Smooth muscle cell (in vitro differentiated cells): ENCODE measurements around the gene ADAMTS13. TPM values are rescaled to one million over a fixed set of nuclear protein-coding genes. Genes with fewer than 3 reads are reported as not detected.
A peak's percentile ranks its signal among the peaks of the same experiment; 100 is the strongest.

ENCODE experiments used
- DNase-seq: peaks from one replicate; lab custom pipeline; 2025; ENCODE audit not compliant: unreplicated experiment; lab: John Stamatoyannopoulos, UW
- H2AFZ ChIP-seq: fragments of 200-600 bp; sonication (generic); 2 replicates; pipeline ENCODE4 v1.6.0; 2016; ENCODE audit warnings: antibody characterized with exemption, low read depth, mild to moderate bottlenecking
- H3F3A ChIP-seq: fragments of 200-600 bp; sonication (generic); 2 replicates; pipeline ENCODE4 v1.6.0; 2017; ENCODE audit warnings: antibody characterized with exemption, low read depth
- H3K27ac ChIP-seq: fragments of 200-600 bp; sonication (generic); 2 replicates; pipeline ENCODE4 v1.5.1; 2016; ENCODE audit warnings: low read depth, mild to moderate bottlenecking
- H3K27me3 ChIP-seq: fragments of 200-600 bp; sonication (generic); 2 replicates; pipeline ENCODE4 v1.6.1; 2016; ENCODE audit warnings: low read depth, mild to moderate bottlenecking
- H3K36me3 ChIP-seq: fragments of 200-600 bp; sonication (generic); 2 replicates; pipeline ENCODE4 v1.5.1; 2016; ENCODE audit warnings: low read depth
- H3K4me1 ChIP-seq: fragments of 200-600 bp; sonication (generic); 2 replicates; pipeline ENCODE4 v1.5.1; 2016; ENCODE audit warnings: low read depth
- H3K4me2 ChIP-seq: fragments of 200-600 bp; sonication (generic); 2 replicates; pipeline ENCODE4 v1.6.0; 2016; ENCODE audit warnings: mild to moderate bottlenecking
- H3K4me3 ChIP-seq: fragments of 200-600 bp; sonication (generic); 2 replicates; pipeline ENCODE4 v1.5.1; 2016; ENCODE audit warnings: mild to moderate bottlenecking
- H3K79me2 ChIP-seq: fragments of 200-600 bp; sonication (generic); 2 replicates; pipeline ENCODE4 v1.6.0; 2016; ENCODE audit warnings: low read depth, mild to moderate bottlenecking
- H3K9ac ChIP-seq: fragments of 200-600 bp; sonication (generic); 2 replicates; pipeline ENCODE4 v1.6.0; 2016; ENCODE audit warnings: low read depth
- H3K9me3 ChIP-seq: fragments of 200-600 bp; sonication (generic); replicated peaks from 2 replicates; pipeline ENCODE4 v1.5.1; 2016; ENCODE audit warnings: low read depth
- H4K20me1 ChIP-seq: fragments of 200-600 bp; sonication (generic); 2 replicates; pipeline ENCODE4 v1.6.0; 2016; ENCODE audit warnings: low read depth
- WGBS: methylation state at CpG from one replicate; pipeline ENCODE4 v1.1.7; 2016; ENCODE audit warnings: low lambda C conversion rate; 5-methylcytosine and 5-hydroxymethylcytosine counted together
- polyA plus RNA-seq: library from polyadenylated mRNA; unstranded; fragments of >200 nt; fragmentation: Nextera tagmentation; extraction: Ambion mirVana; gene quantifications from 2 replicates; pipeline ENCODE4 v1.2.1, GENCODE V29; 2016
- total RNA-seq: library from RNA; depleted of rRNA; stranded (reverse); fragments of >200 nt; gene quantifications from 2 replicates; pipeline ENCODE4 v1.2.3, GENCODE V29; 2014
- TF ChIP-seq, protein P1 (sequence below): fragments of 200-600 bp; sonication (generic); IDR thresholded peaks from 2 replicates; pipeline ENCODE4 v1.5.1; 2017; ENCODE audit warnings: borderline replicate concordance, mild to moderate bottlenecking, antibody characterized with exemption; ENCODE audit not compliant: insufficient read depth, poor library complexity, severe bottlenecking

Gene ADAMTS13
- total and polyA plus RNA-seq, 2 experiments from 2014 or later = 3.1 to 3.7 TPM

DNA sequence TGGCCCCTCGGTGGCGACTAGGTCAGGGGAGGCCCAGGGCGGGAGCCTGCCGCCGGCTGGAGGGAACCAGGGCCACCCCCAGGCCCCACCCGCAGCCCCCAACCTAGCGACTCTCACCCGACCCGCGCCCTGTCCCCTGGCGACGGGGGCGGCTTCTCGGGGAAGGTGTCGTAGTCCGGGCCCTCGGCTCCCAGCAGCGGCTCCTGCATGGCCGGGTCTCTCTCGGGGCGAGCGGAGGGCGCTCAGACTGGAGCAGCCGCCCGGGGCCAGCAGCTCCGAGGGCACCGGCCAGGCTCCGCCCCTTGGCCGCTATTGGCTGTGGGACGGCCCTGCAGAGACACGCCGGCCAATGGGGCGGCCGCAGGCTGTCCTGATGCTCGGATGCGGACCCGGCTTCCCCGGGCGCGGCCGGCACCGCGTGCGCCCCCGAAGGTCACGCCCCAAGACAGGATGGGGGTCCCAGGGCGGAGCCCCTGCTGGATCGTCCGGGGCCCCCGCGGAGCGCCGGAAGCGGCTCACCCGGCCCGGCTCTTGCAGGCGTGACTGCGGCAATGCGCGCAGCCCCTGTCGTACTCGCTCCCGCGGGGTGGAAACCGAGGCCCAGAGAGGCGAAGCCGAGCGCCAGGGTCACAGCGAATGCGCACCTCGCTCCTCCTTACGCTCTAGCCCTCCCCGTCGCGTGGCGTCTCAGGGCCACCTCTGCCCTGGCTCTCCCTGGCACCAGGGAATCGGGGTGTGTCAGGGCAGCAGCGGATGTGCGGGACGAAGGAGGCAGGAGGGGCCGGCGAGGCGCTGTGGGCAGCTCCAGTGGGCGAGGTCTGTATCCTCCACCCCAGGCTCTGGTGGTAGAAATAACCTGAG is 56.9 kb downstream of the ADAMTS13 start, which contains the start of gene SLC2A6:
SLC2A6 (minus strand) TSS at position 249 of the 861 bp plus-strand sequence; CDS start at position 209, 40 bp downstream.
- H3K4me1 ChIP-seq = peaks cover 11% of the 10 kb centered on the region
- no peaks in the 10 kb centered on the region for H3K36me3 ChIP-seq
- WGBS = 1% methylated on average over 81 of the region's 84 CpGs
- H3K4me3 ChIP-seq = peak within 1 kb of the TSS; percentile 85
- H3K4me2 ChIP-seq = peak within 1 kb of the TSS; percentile 100
- TF ChIP-seq, protein P1, sequence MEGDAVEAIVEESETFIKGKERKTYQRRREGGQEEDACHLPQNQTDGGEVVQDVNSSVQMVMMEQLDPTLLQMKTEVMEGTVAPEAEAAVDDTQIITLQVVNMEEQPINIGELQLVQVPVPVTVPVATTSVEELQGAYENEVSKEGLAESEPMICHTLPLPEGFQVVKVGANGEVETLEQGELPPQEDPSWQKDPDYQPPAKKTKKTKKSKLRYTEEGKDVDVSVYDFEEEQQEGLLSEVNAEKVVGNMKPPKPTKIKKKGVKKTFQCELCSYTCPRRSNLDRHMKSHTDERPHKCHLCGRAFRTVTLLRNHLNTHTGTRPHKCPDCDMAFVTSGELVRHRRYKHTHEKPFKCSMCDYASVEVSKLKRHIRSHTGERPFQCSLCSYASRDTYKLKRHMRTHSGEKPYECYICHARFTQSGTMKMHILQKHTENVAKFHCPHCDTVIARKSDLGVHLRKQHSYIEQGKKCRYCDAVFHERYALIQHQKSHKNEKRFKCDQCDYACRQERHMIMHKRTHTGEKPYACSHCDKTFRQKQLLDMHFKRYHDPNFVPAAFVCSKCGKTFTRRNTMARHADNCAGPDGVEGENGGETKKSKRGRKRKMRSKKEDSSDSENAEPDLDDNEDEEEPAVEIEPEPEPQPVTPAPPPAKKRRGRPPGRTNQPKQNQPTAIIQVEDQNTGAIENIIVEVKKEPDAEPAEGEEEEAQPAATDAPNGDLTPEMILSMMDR = no peak
- peak within 1 kb of the TSS; percentile 94 for H2AFZ ChIP-seq
- H3K27ac ChIP-seq = peak within 1 kb of the TSS; percentile 87
- H3K9me3 ChIP-seq = no peaks in the 10 kb centered on the region
- DNase-seq = peak; percentile 60
- H3K27me3 ChIP-seq = no peaks in the 10 kb centered on the region
- H3F3A ChIP-seq = no peaks in the 10 kb centered on the region
- H4K20me1 ChIP-seq = peaks cover 10% of the 10 kb centered on the region
- peak within 1 kb of the TSS; percentile 95 for H3K9ac ChIP-seq
- H3K79me2 ChIP-seq = peaks cover 12% of the 10 kb centered on the region

DNA sequence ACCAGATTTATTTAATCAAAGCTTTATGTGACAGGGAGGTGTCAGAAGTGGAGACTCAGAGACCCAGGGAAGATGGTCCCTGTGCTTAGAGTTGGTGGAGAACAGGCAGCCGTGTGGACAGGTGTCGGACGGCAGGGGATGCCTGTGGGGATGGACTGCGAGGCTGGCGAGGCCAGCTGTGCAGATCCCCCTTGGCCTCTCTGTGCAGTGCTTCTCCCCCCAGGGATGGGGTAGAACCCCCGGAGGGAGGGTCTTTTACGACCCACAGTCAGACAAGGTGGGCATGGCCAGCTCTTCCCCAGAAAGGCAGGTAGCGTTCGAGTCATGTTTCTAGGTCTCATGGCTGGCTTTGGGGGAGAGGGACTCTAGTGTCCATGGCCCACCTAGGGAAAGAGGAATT is 61.4 kb downstream of the ADAMTS13 start:
- DNase-seq = no peak
- 92% methylated on average over 9 of the region's 9 CpGs for WGBS
- no peak overlapping the region for H3K9ac ChIP-seq
- H3K79me2 ChIP-seq = peaks cover 2% of the 10 kb centered on the region
- no peak overlapping the region for H2AFZ ChIP-seq
- no peaks in the 10 kb centered on the region for H3K36me3 ChIP-seq
- H3F3A ChIP-seq = no peaks in the 10 kb centered on the region
- H3K9me3 ChIP-seq = no peaks in the 10 kb centered on the region
- H3K27ac ChIP-seq = no peak overlapping the region
- H3K4me1 ChIP-seq = peaks cover 2% of the 10 kb centered on the region
- H3K27me3 ChIP-seq = no peaks in the 10 kb centered on the region
- TF ChIP-seq, protein P1 = no peak
- no peak overlapping the region for H3K4me3 ChIP-seq
- no peaks in the 10 kb centered on the region for H4K20me1 ChIP-seq
- H3K4me2 ChIP-seq = no peak overlapping the region

DNA sequence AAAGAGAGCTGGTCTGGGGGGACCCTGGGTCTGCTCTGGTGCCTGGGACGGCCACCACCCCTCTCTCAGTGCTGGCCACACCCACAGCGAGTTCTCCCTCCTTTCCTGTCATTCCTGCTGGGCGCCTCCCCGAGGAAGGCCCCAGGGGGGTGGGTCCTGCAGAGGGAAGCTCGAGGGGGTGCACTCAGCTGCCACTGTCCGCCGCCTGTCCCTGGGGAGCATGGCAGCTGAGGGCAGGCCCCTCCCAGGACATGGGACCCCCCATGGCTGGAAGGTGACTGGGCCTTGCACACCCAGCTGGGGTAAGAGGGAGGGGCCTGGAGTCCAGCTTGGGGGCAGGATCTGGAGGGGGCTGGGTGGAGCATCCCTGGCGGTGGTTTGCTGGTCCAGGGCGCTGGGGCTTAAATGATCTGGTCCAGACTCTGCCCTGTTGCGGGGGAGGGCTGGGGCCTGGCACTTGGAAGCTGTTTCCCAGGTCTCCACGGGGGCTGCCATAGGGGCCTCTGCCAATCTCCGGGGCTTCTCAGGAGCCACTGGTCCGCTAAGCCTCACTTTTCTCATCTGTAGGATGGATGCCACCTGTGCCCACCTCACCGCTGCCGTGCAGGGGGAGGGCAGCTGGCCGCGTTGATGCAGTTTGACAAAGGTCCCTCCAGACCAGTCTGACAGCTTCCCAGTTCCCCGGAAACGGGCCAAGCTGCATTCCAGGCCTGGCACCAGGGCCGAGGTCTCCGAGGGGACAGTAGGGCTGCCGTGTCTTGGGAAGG is 62.7 kb downstream of the ADAMTS13 start:
- H3F3A ChIP-seq = no peaks in the 10 kb centered on the region
- H3K79me2 ChIP-seq = no peaks in the 10 kb centered on the region
- no peak overlapping the region for H2AFZ ChIP-seq
- TF ChIP-seq, protein P1 = no peak
- H3K27me3 ChIP-seq = no peaks in the 10 kb centered on the region
- WGBS = 64% methylated on average over 20 of the region's 22 CpGs
- no peaks in the 10 kb centered on the region for H3K36me3 ChIP-seq
- no peaks in the 10 kb centered on the region for H3K9me3 ChIP-seq
- no peak overlapping the region for H3K4me2 ChIP-seq
- H3K4me3 ChIP-seq = no peak overlapping the region
- no peak overlapping the region for H3K27ac ChIP-seq
- no peaks in the 10 kb centered on the region for H3K4me1 ChIP-seq
- DNase-seq = no peak
- H4K20me1 ChIP-seq = no peaks in the 10 kb centered on the region
- no peak overlapping the region for H3K9ac ChIP-seq
